ACHN (cell line): ENCODE results near the gene PCDHB10.
"Not testable (repeated sequence)": the region's sequence is repeated elsewhere in the genome, so short reads cannot be mapped to it uniquely, and the experiment has no call there.

Experiments used
- DNase-seq: peaks from one replicate; pipeline ENCODE4 v3.0.0-alpha.2; 2015
- in situ Hi-C: cut with HindIII; loops from 2 replicates; pipeline ENCODE4 v1.10.0; 2017; ENCODE audit warnings: low sequenced_read_pairs, low pct_ligation_motif_present, low pct_unique_long_range_greater_than_20kb

PCDHB10 gene

GRCh38 chr5:141184117-141184855 lies 7.9 kb upstream of the PCDHB10 start:
- DNase-seq, in situ Hi-C loops: not testable (repeated sequence)

- in situ Hi-C loops, result no loop called here
- DNase-seq, result no peak
Observed at GRCh38 chr5:141186897-141187512, 5.1 kb upstream of the PCDHB10 start, which contains the start of gene PCDHB9. Gene PCDHB9 (plus strand): TSS chr5:141187161. CDS start chr5:141187319, 158 bp downstream.

GRCh38 chr5:141188682-141189081 lies 3.5 kb upstream of the PCDHB10 start:
- DNase-seq, in situ Hi-C loops: not testable (repeated sequence)

- in situ Hi-C loops, DNase-seq: not testable (repeated sequence)
Observed at GRCh38 chr5:141189131-141189530, 3.0 kb upstream of the PCDHB10 start.

DNA sequence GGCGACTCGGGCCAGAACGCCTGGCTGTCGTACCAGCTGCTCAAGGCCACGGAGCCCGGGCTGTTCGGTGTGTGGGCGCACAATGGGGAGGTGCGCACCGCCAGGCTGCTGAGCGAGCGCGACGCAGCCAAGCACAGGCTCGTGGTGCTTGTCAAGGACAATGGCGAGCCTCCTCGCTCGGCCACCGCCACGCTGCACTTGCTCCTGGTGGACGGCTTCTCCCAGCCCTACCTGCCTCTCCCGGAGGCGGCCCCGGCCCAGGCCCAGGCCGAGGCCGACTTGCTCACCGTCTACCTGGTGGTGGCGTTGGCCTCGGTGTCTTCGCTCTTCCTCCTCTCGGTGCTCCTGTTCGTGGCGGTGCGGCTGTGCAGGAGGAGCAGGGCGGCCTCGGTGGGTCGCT lies 2.2 kb downstream of the PCDHB10 start:
- DNase-seq, in situ Hi-C loops: not testable (repeated sequence)

- in situ Hi-C loops, result no loop called here
- no peak for DNase-seq
Observed at GRCh38 chr5:141196363-141196762, 4.2 kb downstream of the PCDHB10 start.

GRCh38 chr5:141199359-141200235 lies 7.4 kb downstream of the PCDHB10 start, which contains the start of gene PCDHB11:
Gene PCDHB11 (plus strand): TSS chr5:141199627. CDS start chr5:141199775, 148 bp downstream.
- peak; percentile 53 for DNase-seq
- in situ Hi-C loops, result no loop called here

DNA sequence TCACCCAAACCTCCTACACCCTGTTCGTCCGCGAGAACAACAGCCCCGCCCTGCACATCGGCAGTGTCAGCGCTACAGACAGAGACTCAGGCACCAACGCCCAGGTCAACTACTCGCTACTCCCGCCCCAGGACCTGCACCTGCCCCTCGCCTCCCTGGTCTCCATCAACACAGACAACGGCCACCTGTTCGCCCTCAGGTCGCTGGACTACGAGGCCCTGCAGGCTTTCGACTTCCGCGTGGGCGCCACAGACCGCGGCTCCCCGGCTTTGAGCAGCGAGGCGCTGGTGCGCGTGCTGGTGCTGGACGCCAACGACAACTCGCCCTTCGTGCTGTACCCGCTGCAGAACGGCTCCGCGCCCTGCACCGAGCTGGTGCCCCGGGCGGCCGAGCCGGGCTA lies 9.0 kb downstream of the PCDHB10 start:
- in situ Hi-C loops, DNase-seq: not testable (repeated sequence)

- DNase-seq, in situ Hi-C loops: not testable (repeated sequence)
Observed at GRCh38 chr5:141201646-141202045, 9.5 kb downstream of the PCDHB10 start.

- no peak for DNase-seq
- in situ Hi-C loops, result no loop called here
Observed at GRCh38 chr5:141208478-141208877, 16.3 kb downstream of the PCDHB10 start, which contains the start of gene PCDHB12. Gene PCDHB12 (plus strand): TSS chr5:141208719. CDS start chr5:141208908, 189 bp downstream.

DNA sequence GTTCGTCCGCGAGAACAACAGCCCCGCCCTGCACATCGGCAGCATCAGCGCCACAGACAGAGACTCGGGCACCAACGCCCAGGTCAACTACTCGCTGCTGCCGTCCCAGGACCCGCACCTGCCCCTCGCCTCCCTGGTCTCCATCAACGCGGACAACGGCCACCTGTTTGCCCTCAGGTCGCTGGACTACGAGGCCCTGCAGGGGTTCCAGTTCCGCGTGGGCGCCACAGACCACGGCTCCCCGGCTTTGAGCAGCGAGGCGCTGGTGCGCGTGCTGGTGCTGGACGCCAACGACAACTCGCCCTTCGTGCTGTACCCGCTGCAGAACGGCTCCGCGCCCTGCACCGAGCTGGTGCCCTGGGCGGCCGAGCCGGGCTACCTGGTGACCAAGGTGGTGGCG lies 18.1 kb downstream of the PCDHB10 start:
- DNase-seq, in situ Hi-C loops: not testable (repeated sequence)

- in situ Hi-C loops, DNase-seq: not testable (repeated sequence)
Observed at GRCh38 chr5:141210849-141211248, 18.7 kb downstream of the PCDHB10 start.

DNA sequence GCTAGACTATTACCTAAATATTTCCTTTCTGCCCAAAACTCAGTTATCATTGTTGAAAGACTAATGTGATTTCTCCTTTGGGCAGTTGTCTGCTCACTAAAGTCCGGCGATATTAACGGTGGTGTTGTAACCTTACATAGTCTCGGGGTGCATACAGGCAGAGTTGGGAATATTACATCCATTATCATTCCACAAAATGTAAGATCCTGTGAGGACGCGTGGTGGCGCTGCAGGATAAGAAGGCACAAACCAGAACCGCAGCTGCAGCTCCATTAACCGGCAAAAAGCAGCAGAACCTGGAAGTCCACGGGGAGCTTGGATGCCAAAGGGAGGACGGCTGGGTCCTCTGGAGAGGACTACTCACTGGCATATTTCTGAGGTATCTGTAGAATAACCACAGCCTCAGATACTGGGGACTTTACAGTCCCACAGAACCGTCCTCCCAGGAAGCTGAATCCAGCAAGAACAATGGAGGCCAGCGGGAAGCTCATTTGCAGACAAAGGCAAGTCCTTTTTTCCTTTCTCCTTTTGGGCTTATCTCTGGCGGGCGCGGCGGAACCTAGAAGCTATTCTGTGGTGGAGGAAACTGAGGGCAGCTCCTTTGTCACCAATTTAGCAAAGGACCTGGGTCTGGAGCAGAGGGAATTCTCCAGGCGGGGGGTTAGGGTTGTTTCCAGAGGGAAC lies 21.6 kb downstream of the PCDHB10 start, which contains the start of gene PCDHB13:
Gene PCDHB13 (plus strand): TSS at position 264 of the 684 bp plus-strand sequence. CDS start 205 bp downstream, at position 469.
- peak; percentile 58 for DNase-seq
- in situ Hi-C loops, result not testable (repeated sequence)

DNA sequence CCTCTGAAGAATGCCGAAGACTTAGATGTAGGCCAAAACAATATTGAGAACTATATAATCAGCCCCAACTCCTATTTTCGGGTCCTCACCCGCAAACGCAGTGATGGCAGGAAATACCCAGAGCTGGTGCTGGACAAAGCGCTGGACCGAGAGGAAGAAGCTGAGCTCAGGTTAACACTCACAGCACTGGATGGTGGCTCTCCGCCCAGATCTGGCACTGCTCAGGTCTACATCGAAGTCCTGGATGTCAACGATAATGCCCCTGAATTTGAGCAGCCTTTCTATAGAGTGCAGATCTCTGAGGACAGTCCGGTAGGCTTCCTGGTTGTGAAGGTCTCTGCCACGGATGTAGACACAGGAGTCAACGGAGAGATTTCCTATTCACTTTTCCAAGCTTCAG lies 22.4 kb downstream of the PCDHB10 start:
- in situ Hi-C loops, result not testable (repeated sequence)

DNA sequence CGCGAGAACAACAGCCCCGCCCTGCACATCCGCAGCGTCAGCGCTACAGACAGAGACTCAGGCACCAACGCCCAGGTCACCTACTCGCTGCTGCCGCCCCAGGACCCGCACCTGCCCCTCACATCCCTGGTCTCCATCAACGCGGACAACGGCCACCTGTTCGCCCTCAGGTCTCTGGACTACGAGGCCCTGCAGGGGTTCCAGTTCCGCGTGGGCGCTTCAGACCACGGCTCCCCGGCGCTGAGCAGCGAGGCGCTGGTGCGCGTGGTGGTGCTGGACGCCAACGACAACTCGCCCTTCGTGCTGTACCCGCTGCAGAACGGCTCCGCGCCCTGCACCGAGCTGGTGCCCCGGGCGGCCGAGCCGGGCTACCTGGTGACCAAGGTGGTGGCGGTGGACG lies 23.4 kb downstream of the PCDHB10 start:
- DNase-seq, in situ Hi-C loops: not testable (repeated sequence)

More for the DNA sequence above, 22.4 kb downstream of the PCDHB10 start:
- DNase-seq, result not testable (repeated sequence)

- in situ Hi-C loops, DNase-seq: not testable (repeated sequence)
Observed at GRCh38 chr5:141216035-141216434, 23.9 kb downstream of the PCDHB10 start.

DNA sequence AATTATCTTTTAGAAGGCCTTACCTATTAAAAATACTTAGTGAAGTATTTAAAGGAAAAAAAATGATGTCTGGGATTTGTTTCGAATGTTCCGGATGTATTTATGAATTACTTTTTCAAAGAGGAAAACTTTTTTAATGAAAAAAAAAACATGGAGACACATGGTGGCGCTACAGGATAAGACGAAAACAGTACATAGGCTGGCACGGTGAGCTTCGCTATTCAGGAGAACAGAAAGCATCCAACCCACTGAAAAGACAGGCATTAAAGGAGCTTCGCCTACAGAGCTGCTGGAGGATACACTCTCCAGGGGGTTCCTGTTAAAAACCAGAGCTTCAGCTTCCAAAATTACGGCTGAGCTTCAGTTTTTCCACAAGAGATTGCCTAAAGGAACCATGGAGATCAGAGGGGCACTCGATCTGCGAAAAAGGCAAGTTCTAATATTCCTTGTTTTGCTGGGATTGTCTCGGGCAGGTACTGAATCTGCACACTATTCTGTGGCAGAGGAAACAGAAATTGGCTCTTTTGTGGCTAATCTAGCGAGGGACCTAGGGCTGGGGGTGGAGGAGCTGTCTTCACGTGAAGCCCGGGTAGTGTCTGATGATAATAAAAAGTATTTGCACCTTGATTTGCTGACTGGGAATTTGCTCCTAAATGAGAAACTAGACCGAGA lies 31.1 kb downstream of the PCDHB10 start, which contains the start of gene PCDHB14:
Gene PCDHB14 (plus strand): TSS at position 232 of the 672 bp plus-strand sequence. CDS start 163 bp downstream, at position 395.
- DNase-seq, result peak; percentile 62
- in situ Hi-C loops, result no loop called here
